HG02884 (cell line): ENCODE results near the gene MCU.

ENCODE experiments used
- ATAC-seq: cut with Tn5 transposase; IDR thresholded peaks from one replicate; pipeline ENCODE4 v1.9.1; 2021; ENCODE audit warnings: mild to moderate bottlenecking, moderate library complexity; ENCODE audit not compliant: unreplicated experiment

MCU gene

GRCh38 chr10:72834183-72834825 lies 142.4 kb downstream of the MCU start:
- ATAC-seq: no peak

GRCh38 chr10:72840319-72840718 lies 148.4 kb downstream of the MCU start:
- ATAC-seq: no peak

GRCh38 chr10:72841487-72841886 lies 149.5 kb downstream of the MCU start:
- ATAC-seq: no peak

- ATAC-seq: no peak
Measured at GRCh38 chr10:72842164-72842563, 150.2 kb downstream of the MCU start.

- no peak for ATAC-seq
Measured at GRCh38 chr10:72846238-72846637, 154.3 kb downstream of the MCU start.

GRCh38 chr10:72847681-72848080 lies 155.7 kb downstream of the MCU start:
- no peak for ATAC-seq

GRCh38 chr10:72850861-72851260 lies 158.9 kb downstream of the MCU start:
- no peak for ATAC-seq

GRCh38 chr10:72851509-72851908 lies 159.6 kb downstream of the MCU start:
- ATAC-seq: no peak

- ATAC-seq: no peak
Measured at GRCh38 chr10:72852508-72852907, 160.6 kb downstream of the MCU start.

GRCh38 chr10:72855129-72855528 lies 163.2 kb downstream of the MCU start:
- no peak for ATAC-seq

GRCh38 chr10:72855790-72856189 lies 163.8 kb downstream of the MCU start:
- no peak for ATAC-seq

- ATAC-seq: no peak
Measured at GRCh38 chr10:72858067-72858466, 166.1 kb downstream of the MCU start.

GRCh38 chr10:72862957-72863356 lies 171.0 kb downstream of the MCU start:
- no peak for ATAC-seq

- no peak for ATAC-seq
Measured at GRCh38 chr10:72875250-72876055, 183.5 kb downstream of the MCU start.

GRCh38 chr10:72879245-72879644 lies 187.3 kb downstream of the MCU start:
- ATAC-seq: no peak

- no peak for ATAC-seq
Measured at GRCh38 chr10:72881291-72881690, 189.3 kb downstream of the MCU start.

- no peak for ATAC-seq
Measured at GRCh38 chr10:72883861-72884260, 191.9 kb downstream of the MCU start.

- no peak for ATAC-seq
Measured at GRCh38 chr10:72885953-72886352, 194.0 kb downstream of the MCU start.

- ATAC-seq: no peak
Measured at GRCh38 chr10:72886621-72887020, 194.7 kb downstream of the MCU start.

GRCh38 chr10:72887043-72887442 lies 195.1 kb downstream of the MCU start:
- no peak for ATAC-seq

GRCh38 chr10:72888151-72888638 lies 196.3 kb downstream of the MCU start:
- ATAC-seq: no peak

GRCh38 chr10:72889391-72889831 lies 197.5 kb downstream of the MCU start:
- ATAC-seq: no peak
